Ectodermal cell (in vitro differentiated cells): ENCODE data around the gene GPS1.

ENCODE experiments used
- H3K27ac ChIP-seq: 2 replicates; pipeline ENCODE4 v1.7.0; 2013; ENCODE audit warnings: mild to moderate bottlenecking, low read depth, low read length; ENCODE audit not compliant: insufficient read depth, poor library complexity, severe bottlenecking
- H3K27me3 ChIP-seq: 2 replicates; pipeline ENCODE4 v1.7.0; 2013; ENCODE audit warnings: mild to moderate bottlenecking, low read length; ENCODE audit not compliant: insufficient read depth, control insufficient read depth, poor library complexity, severe bottlenecking
- H3K36me3 ChIP-seq: one replicate; pipeline ENCODE4 v1.7.0; 2013; ENCODE audit warnings: low read length; ENCODE audit not compliant: control insufficient read depth, insufficient read depth
- H3K4me1 ChIP-seq: one replicate; pipeline ENCODE4 v1.7.0; 2013; ENCODE audit warnings: low read length; ENCODE audit not compliant: control insufficient read depth, insufficient read depth
- H3K4me3 ChIP-seq: 2 replicates; pipeline ENCODE4 v1.7.0; 2013; ENCODE audit warnings: low read depth, low read length, control low read depth; ENCODE audit not compliant: insufficient read depth
- H3K9me3 ChIP-seq: 2 replicates; pipeline ENCODE4 v1.7.0; 2013; ENCODE audit warnings: mild to moderate bottlenecking, low read length, moderate library complexity; ENCODE audit not compliant: control insufficient read depth
- WGBS, 2 experiments: methylation state at CpG; one replicate each; pipeline ENCODE4 v1.1.7; 2013; ENCODE audit warnings: missing lambda C conversion rate in 2 of 2; 5-methylcytosine and 5-hydroxymethylcytosine counted together

Gene GPS1

GRCh38 chr17:82015311-82015971, 36.3 kb upstream of the GPS1 start:
- Histone ChIP-seq H3K27ac (peak overlapping the region; percentile 36), H3K27me3 (no peaks in the 10 kb centered on the region), H3K9me3 (no peaks in the 10 kb centered on the region), H3K4me3 (no peak overlapping the region), H3K36me3 (no peaks in the 10 kb centered on the region), H3K4me1 (peaks cover 18% of the 10 kb centered on the region)
- 75 to 79% methylated on average over 24 of the region's 24 CpGs for WGBS, 2 experiments

GRCh38 chr17:82016061-82016874, 35.4 kb upstream of the GPS1 start:
- peaks cover 22% of the 10 kb centered on the region for H3K4me1 ChIP-seq
- 90 to 93% methylated on average over 28 of the region's 28 CpGs for WGBS, 2 experiments
- no peaks in the 10 kb centered on the region for H3K36me3 ChIP-seq
- H3K27me3 ChIP-seq, result no peaks in the 10 kb centered on the region
- H3K27ac ChIP-seq, result no peak overlapping the region
- H3K4me3 ChIP-seq, result no peak overlapping the region
- no peaks in the 10 kb centered on the region for H3K9me3 ChIP-seq

GRCh38 chr17:82016875-82017459, 34.7 kb upstream of the GPS1 start:
- 96 to 97% methylated on average over 24 of the region's 24 CpGs for WGBS, 2 experiments
- no peaks in the 10 kb centered on the region for H3K36me3 ChIP-seq
- H3K9me3 ChIP-seq, result no peaks in the 10 kb centered on the region
- no peak overlapping the region for H3K4me3 ChIP-seq
- no peak overlapping the region for H3K27ac ChIP-seq
- H3K4me1 ChIP-seq, result peaks cover 29% of the 10 kb centered on the region
- H3K27me3 ChIP-seq, result no peaks in the 10 kb centered on the region

- Histone ChIP-seq H3K4me3 (no peak overlapping the region), H3K4me1 (peaks cover 30% of the 10 kb centered on the region), H3K36me3 (no peaks in the 10 kb centered on the region), H3K27me3 (no peaks in the 10 kb centered on the region), H3K27ac (no peak overlapping the region), H3K9me3 (no peaks in the 10 kb centered on the region)
- WGBS, 2 experiments, result 88 to 89% methylated on average over 13 of the region's 13 CpGs
These were observed 34.0 kb upstream of the GPS1 start for GRCh38 chr17:82017612-82018151.

GRCh38 chr17:82018152-82018988, 33.3 kb upstream of the GPS1 start:
- Histone ChIP-seq H3K27me3 (no peaks in the 10 kb centered on the region), H3K4me3 (no peak overlapping the region), H3K27ac (peak overlapping the region; percentile 16), H3K9me3 (no peaks in the 10 kb centered on the region), H3K36me3 (no peaks in the 10 kb centered on the region), H3K4me1 (peaks cover 25% of the 10 kb centered on the region)
- WGBS, 2 experiments, result 93% methylated on average over 19 of the region's 19 CpGs

- WGBS, 2 experiments, result 95% methylated on average over 33 of the region's 33 CpGs
- H3K9me3 ChIP-seq, result no peaks in the 10 kb centered on the region
- H3K36me3 ChIP-seq, result no peaks in the 10 kb centered on the region
- H3K27me3 ChIP-seq, result no peaks in the 10 kb centered on the region
- no peak overlapping the region for H3K27ac ChIP-seq
- no peak overlapping the region for H3K4me3 ChIP-seq
- peaks cover 28% of the 10 kb centered on the region for H3K4me1 ChIP-seq
These were observed 32.6 kb upstream of the GPS1 start for GRCh38 chr17:82018989-82019689.

- 67% methylated on average over 34 of the region's 34 CpGs for WGBS, 2 experiments
- Histone ChIP-seq H3K27ac (no peak overlapping the region), H3K36me3 (no peaks in the 10 kb centered on the region), H3K27me3 (no peaks in the 10 kb centered on the region), H3K4me1 (peaks cover 29% of the 10 kb centered on the region), H3K9me3 (no peaks in the 10 kb centered on the region), H3K4me3 (no peak overlapping the region)
These were observed 31.8 kb upstream of the GPS1 start for GRCh38 chr17:82019690-82020571.

GRCh38 chr17:82020572-82021106, 31.1 kb upstream of the GPS1 start:
- Histone ChIP-seq H3K4me3 (no peak overlapping the region), H3K36me3 (no peaks in the 10 kb centered on the region), H3K27me3 (no peaks in the 10 kb centered on the region), H3K27ac (no peak overlapping the region), H3K4me1 (peaks cover 23% of the 10 kb centered on the region), H3K9me3 (no peaks in the 10 kb centered on the region)
- WGBS, 2 experiments, result 94% methylated on average over 14 of the region's 14 CpGs
